Stimulated activated CD8-positive, alpha-beta memory T cell treated with anti-CD3 and anti-CD28 coated beads, Interleukin-15, amount 100 ng/mL, for 48 hours (primary cell): ENCODE data around the gene PUS1.

Source experiments
- DNase-seq, 2 donors: peaks; one replicate each; pipeline ENCODE4 v3.0.0-alpha.2; 2020; ENCODE audit warnings: low read depth in 2 of 2

Gene PUS1

DNA sequence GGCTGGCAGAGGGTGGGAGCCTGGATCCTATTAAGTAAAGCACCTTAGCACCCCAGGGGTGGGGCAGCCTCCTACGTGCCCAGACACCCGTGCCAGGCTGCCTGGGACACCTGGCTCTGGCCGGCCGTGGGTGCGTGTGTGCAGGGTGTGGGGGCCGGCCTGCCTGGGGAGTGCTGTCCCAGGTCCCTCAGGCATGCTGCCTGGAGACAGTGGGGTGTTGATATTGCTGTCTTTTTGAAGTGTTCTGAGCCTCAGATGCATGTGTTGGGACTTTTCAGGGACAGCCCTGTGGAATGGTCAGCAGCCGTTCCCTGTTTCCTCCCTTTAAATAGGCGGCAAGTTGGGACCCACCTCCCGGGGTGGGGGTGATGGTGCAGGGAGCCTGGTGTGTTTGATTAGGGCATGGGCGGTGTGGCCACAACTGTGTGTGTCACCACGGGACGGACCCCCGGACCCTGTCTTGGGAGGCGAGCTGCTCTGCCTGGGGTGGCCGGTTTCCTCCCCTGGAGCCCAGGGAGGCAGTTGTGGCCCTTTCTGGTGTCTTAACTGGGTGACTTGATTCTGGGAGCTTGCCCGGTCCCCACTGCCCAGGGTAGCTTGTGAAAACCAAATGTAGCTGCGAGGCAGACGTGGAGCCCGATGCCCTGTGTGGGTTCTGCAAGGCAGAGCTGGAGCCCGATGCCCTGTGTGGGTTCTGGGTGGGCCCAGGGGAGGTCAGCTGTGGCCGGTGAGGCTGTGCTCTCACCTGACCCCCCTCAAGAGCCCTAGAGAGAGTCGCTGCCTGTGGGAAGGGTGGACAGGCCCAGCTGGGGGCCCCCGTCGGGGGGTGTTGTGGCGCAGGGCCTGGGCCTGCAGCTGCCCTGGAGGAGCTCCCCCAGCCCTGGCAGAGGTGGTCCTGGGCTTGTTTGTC is 26.5 kb upstream of the PUS1 start:
- DNase-seq, result no peak

DNA sequence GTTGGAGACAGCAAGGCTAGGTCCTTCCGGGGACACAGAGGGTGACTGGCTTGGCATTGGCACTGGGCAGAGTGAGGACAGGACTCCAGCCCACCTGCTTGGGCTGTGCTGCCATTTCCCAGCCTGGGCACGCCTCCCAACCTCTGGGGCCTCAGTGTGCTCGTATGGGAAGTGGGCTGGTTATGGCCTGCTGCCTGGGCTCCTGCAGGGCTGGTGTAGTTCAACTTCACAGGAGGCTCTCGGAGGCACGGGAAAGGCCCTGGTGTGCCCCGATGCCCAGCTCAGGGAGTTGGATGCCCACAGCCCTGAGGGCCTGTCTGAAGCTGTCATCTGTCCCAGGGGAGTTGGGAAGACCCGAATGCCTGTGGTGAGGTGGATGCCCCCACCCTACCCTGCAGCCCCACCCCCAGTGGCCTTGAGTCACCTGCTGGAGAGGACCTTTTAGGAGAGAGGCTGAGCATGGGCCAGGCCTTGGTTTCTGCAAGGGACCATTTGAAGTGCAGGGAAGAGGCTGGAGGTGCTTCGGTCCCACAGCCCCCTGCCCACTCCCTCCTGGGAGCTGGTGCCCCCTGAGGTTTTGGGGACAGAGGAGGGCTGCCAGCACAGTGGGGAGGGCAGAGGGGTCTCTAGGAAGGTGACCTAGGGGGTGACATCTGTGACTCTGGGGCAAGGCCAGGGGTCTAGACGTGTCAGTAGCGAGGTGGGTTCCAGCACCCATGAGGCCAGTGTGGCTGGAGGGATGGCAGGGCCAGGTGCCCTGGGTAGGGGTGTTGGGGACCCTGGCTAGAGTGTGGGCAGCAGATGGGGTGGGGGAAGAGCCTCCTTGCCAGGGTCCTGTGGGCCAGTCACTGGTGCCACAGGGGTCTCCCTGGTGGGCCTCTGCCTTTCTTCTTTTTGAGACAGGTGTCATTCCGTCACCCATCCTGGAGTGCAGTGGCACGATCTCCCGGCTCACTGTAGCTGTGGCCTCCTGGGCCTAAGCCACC is 25.5 kb upstream of the PUS1 start:
- no peak for DNase-seq

DNA sequence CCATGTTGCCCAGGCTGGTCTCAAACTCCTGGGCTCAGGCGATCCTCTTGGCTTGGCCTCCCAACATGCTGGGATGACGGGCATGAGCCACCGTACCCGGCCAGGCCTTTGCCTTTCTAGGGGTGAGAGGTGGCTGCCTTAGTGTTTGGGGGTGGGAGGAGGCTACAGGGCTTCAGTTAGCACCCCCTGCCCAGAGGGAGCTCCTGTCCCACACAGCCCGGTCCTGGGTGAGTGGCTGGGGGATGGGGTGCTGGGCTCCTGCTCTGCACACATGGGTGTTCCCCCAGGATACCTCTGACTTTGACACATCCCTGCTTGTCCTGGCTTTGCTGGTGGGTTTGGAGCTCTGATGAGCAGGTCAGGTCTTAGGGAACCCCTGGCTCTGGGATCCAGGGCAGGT is 24.7 kb upstream of the PUS1 start:
- DNase-seq, result no peak

DNA sequence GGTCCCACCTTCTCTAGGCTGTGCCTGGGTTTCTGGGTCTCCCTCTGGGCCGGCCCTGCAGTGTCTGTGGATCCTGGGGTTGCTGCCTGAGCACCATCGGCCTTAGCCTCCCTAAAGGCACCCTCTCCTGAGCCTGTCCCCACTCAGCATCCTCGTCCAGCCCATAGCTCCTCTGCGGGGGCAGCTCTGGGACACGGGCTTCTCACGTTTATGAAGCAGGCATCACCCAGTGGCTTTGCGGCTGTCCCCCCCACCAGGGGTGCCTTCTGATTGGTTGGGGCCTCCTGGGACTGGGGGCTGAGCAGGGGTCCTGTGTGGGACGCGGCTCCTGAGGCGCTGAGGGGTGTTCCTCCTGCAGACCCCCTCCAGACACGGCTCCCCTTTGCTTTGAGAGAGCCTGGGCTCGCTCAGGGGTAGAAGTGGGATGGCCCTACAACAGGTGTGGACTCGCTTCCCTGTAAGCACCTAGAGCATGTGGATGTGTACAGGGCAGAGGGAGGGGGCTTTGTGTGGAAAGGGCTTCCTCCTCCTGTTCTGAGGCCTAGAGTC is 23.9 kb upstream of the PUS1 start:
- DNase-seq, result no peak

DNA sequence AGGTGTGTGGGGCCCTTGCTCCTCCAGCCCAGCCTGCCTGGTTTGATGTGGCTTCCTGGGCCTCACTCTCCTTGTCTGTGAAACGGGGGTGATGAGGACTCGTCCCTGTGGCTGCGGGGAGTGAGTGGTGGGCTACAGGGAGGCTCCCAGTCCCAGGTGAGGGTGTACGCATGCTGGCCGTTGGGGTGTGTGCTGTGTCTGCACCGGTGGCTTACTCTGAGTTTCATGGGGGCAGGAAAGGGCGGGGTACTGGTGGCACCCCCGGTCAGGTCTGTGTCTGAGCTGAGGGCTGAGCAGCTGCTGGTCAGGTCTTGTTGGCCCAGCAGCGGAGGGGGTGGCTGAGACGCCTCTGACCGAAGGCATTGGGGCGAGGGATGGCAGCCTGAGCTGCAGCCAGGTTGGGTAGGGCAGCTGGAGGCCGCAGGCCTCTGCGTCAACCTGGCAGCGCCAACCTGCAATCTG is 23.4 kb upstream of the PUS1 start:
- DNase-seq, result no peak

DNA sequence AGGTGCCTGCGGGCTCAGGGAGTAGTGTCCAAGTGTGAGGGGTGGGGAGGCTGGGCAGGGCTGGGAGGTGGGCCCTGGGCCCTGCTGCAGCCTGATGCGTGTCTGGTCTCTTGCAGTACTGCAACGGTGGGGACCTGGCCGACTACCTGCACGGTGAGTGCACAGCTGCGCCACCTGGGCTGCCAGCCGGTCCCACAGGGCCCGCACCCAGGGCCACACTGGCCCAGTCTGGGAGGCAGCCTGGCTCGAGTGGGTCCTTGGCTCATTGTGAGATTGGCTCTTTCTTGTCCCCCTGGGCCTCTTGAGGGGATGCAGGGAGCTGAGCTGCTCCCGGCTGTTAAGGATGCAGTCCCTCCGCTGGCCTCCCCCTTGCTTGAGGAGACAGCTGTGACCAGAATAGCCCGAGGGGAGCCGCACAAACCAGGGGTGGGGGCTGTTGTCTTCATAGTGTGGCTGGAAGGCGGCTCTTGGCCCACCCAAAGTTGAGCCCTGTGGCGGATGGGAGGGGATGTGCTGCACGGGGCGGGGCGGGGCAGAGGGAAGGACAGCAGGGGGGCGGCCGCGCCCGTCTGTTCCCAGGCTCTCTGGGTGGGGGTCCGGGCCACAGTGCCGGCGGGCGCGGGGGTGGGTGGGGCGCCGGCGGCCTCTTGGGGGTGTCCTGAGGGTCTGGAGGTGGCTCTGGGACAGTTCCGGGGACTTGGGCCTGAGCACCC is 21.5 kb upstream of the PUS1 start:
- no peak for DNase-seq

DNA sequence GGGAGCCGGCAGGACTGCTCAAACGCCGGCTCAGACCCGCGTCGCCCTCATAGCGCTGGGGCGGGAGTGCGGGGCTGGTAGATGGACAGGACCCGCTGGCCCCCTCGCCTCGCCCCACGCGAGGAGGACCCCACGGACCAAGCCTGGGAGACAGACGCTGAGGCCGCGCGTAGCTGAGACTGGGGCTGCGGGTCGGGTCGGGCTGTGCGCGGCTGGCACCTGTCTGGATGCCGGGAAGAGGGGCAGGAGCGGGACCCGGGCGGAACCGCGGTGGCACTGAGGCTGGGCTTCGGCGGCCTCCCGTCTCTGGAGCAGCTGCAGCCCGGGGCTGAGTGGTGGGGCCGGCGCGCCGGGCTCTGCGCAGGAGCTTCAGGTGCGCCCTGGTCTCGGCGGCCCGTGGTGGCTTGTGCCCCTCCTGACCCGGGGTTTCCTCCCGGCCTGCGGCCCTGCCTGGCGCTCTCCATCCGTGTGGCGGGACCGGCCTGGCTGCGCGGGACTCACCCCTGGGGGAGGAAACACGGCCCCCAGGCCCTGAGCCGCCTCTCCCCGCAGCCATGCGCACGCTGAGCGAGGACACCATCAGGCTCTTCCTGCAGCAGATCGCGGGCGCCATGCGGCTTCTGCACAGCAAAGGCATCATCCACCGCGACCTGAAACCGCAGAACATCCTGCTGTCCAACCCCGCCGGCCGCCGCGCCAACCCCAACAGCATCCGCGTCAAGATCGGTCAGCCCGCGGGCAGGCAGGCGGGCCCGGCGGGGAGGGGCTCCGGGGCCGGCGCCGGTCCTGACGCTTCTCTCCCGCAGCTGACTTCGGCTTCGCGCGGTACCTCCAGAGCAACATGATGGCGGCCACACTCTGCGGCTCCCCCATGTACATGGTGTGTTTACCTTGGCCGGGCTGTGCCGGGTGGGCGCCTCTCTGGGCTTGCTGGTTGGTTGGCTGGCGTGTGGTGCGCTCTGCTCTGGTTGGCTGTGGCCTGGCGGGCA is 20.7 kb upstream of the PUS1 start:
- DNase-seq, result no peak

DNA sequence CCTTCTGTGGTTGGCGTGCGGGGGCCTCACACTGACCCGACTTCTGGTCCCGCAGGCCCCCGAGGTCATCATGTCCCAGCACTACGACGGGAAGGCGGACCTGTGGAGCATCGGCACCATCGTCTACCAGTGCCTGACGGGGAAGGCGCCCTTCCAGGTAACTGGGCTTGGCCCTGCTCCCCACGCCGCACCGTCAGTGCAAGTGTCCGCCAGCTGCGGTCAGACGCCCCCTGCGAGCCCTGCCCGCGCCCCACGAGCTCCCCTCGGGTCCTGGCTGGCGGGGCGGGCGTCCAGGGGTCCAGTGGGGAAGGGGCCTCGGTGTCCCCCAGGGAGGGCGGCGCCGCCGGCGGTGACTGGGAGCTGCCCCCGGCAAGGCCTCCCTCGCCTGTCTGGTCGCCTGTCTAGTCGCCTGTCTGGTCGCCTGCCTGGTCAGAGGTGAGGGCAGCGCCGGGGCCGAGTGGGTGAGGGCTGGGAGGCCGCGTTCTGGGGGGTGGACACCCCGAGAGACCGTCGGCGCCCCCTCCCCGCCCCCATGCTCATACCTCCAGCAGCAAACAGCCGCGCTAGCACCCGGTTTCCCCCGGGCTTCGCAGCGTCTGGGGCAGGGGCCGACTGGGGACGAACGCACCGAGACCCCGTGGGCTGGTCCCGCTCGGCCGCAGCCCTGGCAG is 19.9 kb upstream of the PUS1 start:
- DNase-seq, result no peak

DNA sequence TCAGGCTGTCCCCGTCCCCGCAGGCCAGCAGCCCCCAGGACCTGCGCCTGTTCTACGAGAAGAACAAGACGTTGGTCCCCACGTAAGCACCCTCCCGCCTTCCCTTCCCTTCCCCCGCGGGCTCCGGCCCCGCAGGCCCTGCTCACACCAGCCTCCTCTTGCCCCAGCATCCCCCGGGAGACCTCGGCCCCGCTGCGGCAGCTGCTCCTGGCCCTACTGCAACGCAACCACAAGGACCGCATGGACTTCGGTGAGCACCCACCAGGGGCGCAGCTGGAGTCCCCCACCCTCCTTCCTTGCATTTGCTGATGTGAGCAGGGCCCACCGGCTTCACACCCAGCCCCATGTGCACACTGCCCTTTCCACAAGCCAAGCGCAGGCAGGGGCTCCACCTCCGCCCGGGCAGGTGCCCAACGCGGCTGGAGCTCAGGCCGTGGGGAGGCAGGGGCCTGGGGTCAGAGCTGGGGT is 19.3 kb upstream of the PUS1 start:
- DNase-seq, result no peak

DNA sequence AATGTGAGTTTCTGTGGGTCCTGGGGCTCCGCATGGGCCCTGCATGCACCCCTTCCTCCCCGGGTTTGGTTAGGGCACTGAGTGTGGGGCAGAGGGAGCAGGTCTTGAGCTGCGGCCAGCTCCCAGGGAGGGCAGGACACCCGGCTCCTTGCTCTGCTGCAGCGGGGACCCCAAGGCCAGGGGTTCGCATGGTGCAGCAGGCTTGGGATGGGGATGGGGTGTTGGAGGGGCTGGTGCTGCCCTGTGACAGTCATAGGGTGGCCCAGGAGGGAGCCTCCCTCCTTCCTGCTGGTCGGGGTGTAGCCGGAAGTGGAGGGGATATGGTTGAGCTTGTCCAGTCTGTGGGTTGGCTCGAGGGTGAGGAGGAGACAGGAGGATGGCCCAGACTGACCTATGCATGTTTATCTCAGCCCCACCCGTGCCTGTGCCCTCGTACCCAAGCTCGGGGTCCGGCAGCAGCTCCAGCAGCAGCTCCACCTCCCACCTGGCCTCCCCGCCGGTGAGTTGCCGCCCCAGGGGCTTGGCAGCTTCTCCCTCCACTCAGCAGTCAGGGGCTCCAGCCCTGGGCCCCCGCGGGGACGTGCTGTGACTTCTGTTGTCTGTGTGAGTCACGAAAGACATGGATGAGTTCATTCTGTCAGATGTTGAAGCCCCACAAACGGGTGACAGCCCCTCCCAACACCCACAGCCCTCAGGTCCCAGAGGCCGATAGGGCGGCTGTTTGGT is 18.6 kb upstream of the PUS1 start:
- no peak for DNase-seq

DNA sequence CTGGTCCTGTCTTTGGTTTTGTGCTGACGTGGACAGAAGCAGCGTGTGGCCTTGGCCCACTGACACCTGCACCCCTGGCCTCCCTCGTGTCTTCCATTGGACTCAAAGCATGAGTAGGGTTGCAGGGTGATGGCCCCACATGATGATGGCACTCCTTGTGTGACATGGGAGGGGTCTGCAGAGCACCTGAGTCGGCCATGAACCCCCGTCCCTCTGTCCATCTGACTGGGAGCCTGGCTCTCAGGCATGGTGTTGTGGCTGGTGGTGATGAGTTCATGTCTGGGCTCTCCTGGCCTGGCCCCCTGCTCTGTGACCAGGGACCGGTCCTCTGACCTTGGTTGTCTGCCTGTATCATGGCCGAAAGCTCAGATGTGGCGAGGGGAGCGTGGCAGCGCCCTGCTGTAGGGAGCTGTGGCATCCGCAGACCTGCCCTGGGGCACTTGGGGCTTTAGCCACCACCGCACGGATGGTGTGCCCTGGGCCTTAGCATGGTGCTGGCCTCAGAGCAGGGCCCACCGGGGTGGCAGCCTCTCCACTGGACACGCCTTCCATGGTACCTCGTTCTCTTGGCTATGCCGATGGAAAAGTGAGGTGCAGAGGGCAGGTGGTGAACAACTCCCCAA is 17.9 kb upstream of the PUS1 start:
- DNase-seq, result no peak

DNA sequence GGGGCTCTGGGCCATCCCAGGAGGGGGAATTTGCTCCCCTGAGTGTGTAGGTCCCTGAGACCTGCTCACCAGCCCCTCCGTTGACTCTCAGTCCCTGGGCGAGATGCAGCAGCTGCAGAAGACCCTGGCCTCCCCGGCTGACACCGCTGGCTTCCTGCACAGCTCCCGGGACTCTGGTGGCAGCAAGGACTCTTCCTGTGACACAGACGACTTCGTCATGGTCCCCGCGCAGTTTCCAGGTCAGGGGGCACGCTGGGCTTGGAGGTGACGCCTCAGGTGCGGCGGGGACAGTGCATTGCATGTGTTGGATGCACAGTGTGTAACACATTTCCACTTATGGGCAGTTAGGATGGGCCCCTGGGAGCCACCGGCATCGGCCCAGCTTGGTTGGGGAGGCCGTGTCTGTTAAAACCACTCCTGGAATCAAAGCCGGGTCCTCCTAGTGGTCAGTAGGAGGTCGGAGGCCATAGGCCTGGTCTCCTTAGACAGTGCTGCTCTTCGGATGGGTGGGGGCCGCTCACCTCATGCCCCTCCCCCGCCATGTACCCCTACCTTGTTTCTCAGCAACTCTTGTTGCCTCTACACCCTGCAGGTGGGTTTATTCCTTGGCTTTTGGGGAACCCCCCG is 17.1 kb upstream of the PUS1 start:
- DNase-seq, result no peak

DNA sequence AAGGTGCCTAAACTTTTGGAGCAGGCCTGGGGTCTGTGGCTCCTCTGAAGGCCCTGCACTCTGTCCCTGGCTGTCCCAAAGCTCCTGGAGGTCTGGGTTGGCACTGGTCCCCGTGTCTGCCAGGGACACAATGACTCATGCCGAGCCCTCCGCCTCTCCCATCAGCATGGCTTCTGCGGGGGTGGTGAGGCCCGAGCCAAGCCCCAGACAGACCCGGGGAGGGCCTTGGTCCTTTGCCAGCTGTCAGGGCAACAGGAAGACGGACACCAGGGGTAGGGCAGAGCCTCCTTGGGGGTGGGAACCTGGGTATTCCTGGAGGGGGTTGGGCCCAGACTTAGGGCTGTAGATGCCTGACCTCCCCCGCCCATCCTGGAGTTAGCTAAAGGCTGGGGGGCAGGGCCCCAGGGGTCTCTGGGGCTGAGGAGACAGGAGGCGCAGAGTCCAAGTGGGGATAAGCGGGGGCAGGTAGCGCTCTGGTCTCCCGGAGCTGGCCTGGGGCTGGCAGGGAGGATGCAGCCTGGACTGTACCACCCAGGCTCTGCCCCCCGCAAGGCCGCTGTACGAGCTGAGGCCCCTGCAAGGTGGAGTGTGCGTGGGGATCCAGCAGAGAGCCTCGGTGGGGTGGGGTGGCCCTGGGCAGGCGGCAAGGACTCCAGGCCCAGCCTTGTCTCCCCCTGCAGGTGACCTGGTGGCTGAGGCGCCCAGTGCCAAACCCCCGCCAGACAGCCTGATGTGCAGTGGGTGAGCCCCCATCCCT is 16.4 kb upstream of the PUS1 start:
- DNase-seq, result no peak

DNA sequence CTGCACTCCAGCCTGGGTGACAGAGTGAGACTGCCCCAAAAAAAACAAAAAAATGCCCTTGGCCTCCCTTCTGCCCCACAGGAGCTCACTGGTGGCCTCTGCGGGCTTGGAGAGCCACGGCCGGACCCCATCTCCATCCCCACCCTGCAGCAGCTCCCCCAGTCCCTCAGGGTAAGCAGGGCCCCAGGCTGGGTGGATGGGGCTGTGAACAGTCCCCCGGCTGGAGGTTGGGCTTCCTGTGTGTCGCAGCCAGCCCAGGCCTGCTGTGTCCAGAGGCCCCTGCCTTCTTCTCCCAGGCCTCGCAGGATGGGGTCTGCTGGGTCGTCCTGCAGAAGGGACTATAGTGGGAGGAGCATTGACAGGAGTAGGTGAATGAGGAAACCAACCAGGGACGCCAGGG is 15.4 kb upstream of the PUS1 start:
- no peak for DNase-seq

DNA sequence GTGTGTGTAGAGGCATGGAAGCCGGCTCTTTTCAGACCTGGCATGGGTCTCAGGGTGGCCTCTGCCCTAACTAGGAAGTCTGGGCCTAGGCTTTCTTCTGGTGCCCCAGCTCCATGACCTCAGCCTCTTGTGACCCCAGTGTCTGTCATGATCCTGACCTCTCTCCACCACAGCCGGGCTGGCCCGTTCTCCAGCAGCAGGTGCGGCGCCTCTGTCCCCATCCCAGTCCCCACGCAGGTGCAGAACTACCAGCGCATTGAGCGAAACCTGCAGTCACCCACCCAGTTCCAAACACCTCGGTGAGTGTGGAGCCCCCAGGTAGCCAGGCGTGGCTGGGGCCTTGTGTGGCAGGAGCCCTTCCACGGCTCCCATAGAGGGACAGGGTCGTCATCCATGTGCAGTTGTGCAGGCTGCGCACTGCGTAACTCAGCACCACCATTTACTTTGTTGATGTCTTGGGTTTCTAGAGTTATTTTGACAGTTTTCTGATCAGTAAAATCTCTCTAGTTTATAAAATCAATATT is 14.8 kb upstream of the PUS1 start:
- DNase-seq, result no peak

DNA sequence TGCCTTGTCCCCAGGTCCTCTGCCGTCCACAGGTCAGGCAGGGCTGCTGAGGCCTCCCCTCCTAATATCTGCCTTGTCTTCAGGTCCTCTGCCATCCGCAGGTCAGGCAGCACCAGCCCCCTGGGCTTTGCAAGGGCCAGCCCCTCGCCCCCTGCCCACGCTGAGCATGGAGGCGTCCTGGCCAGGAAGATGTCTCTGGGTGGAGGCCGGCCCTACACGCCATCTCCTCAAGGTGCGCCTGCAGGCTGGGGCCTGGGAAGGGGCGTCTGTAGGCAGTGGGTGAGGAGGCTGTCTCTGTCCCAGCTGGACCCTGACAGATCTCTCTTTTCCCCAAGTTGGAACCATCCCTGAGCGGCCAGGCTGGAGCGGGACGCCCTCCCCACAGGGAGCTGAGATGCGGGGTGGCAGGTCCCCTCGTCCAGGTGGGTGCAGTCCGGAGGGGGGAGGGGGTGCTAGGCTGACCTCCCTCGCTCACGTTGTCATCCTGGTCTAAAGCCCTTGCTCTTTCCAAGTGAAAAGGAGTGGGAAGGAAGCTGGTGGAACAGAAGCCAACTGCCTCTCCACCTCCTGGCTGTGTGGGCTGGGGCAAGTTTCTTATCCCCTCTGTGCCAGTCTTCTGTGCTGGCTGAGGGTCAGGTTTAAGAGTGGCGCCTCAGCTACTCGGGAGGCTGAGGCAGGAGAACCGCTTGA is 13.9 kb upstream of the PUS1 start:
- no peak for DNase-seq
